Tibial nerve (tissue), 4 donors: Measurements from ENCODE around the gene SMIM9. TPM values are rescaled to one million over a fixed set of nuclear protein-coding genes. Genes with fewer than 3 reads are reported as not detected.

Source experiments
- DNase-seq, 2 donors: peaks; one replicate each; pipeline ENCODE4 v3.0.0-alpha.2; 2019; ENCODE audit warnings: low spot score in 2 of 2
- H3K27ac ChIP-seq, 4 donors: fragments of 200-600 bp; sonication (generic) in 3 of 4; one replicate each; pipeline ENCODE4 v1.5.1; 2017 to 2019; ENCODE audit warnings: mild to moderate bottlenecking in 1 of 4
- H3K27me3 ChIP-seq, 2 donors: fragments of 200-600 bp; sonication (generic) in 1 of 2; one replicate each; pipeline versions ENCODE4 v1.5.1 to v1.6.0; 2017 to 2019
- H3K36me3 ChIP-seq, 3 donors: fragments of 200-600 bp; sonication (generic); one replicate each; pipeline ENCODE4 v1.5.1; 2018 to 2019
- H3K4me1 ChIP-seq, 4 donors: fragments of 200-600 bp; sonication (generic) in 3 of 4; one replicate each; pipeline ENCODE4 v1.5.1; 2017 to 2019
- H3K4me3 ChIP-seq, 4 donors: fragments of 200-600 bp; sonication (generic) in 3 of 4; one replicate each; pipeline ENCODE4 v1.5.1; 2017 to 2019; ENCODE audit warnings: mild to moderate bottlenecking in 1 of 4, moderate library complexity in 1 of 4
- H3K9me3 ChIP-seq, 4 donors: fragments of 200-600 bp; sonication (generic) in 3 of 4; one replicate each; pipeline ENCODE4 v1.5.1; 2017 to 2019
- EP300 ChIP-seq, 2 donors: sonication (generic); formaldehyde crosslinking; IDR thresholded peaks; one replicate each; pipeline ENCODE4 v1.6.1; 2017; ENCODE audit warnings: antibody characterized with exemption in 2 of 2, mild to moderate bottlenecking in 1 of 2
- POLR2A ChIP-seq, 2 donors: fragments of 450-650 bp; IDR thresholded peaks; one replicate each; pipeline ENCODE4 v1.6.1; 2017; ENCODE audit warnings: antibody characterized with exemption in 2 of 2, mild to moderate bottlenecking in 2 of 2, moderate library complexity in 2 of 2
- WGBS, 2 donors: methylation state at CpG; one replicate each; pipeline ENCODE4 v1.1.5; 2018; 5-methylcytosine and 5-hydroxymethylcytosine counted together
- total RNA-seq, 4 donors: library from RNA; depleted of rRNA; stranded (reverse); fragments of >200 nt; gene quantifications; one replicate each; pipeline ENCODE4 v1.1.0, GENCODE V29; 2016
- TF ChIP-seq, protein P1 (sequence below), 5 experiments: fragments of 200-600 bp in 3 of 5; fragments of 450-650 bp in 2 of 5; sonication (generic) in 3 of 5; IDR thresholded peaks; one replicate each; pipeline ENCODE4 v1.5.1; 2016 to 2019; ENCODE audit warnings: antibody characterized with exemption in 5 of 5, mild to moderate bottlenecking in 3 of 5, moderate library complexity in 2 of 5

The SMIM9 gene
- total RNA-seq, 4 donors from 2014 or later = not detected

DNA sequence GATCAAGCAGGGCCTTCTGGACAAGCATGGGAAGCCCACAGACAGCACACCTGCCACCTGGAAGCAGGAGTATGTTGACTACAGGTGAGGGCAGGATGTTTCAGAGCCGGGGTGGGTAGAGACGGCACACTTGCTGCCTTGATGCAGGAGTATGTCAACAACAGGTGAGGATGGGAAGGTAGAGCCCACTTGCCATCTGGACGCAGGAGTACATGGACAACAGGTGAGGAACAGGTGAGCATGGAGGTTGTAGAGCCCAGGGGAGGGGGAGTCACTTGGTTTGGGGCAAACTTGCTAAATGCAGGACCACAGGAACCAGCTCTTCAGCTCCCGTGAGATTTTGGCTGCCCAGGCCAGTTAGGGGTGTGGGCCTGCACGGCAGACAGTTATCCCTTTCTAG lies 59.8 kb downstream of the SMIM9 start:
- Histone ChIP-seq H3K27me3 (no peaks in the 10 kb centered on the region), H3K36me3 (peaks cover 0 to 75% (median 0%) of the 10 kb centered on the region in 3 donors), H3K4me3 (no peak overlapping the region), H3K4me1 (no peaks in the 10 kb centered on the region), H3K9me3 (no peaks in the 10 kb centered on the region), H3K27ac (no peak overlapping the region)
- DNase-seq = no peak
- TF ChIP-seq, protein P1, sequence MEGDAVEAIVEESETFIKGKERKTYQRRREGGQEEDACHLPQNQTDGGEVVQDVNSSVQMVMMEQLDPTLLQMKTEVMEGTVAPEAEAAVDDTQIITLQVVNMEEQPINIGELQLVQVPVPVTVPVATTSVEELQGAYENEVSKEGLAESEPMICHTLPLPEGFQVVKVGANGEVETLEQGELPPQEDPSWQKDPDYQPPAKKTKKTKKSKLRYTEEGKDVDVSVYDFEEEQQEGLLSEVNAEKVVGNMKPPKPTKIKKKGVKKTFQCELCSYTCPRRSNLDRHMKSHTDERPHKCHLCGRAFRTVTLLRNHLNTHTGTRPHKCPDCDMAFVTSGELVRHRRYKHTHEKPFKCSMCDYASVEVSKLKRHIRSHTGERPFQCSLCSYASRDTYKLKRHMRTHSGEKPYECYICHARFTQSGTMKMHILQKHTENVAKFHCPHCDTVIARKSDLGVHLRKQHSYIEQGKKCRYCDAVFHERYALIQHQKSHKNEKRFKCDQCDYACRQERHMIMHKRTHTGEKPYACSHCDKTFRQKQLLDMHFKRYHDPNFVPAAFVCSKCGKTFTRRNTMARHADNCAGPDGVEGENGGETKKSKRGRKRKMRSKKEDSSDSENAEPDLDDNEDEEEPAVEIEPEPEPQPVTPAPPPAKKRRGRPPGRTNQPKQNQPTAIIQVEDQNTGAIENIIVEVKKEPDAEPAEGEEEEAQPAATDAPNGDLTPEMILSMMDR (IDR thresholded peaks at IDR 0.05) = no peak
- TF ChIP-seq EP300 (IDR thresholded peaks at IDR 0.05) = no peak
- no peak for TF ChIP-seq POLR2A (IDR thresholded peaks at IDR 0.05)
- WGBS, 2 donors = 83 to 91% methylated on average over 4 to 5 of the region's 5 CpGs

Other genes with a start within 250 kb of the SMIM9 start
- not detected for gene CTAG1A, start 249.5 kb downstream of the SMIM9 start, total RNA-seq
- not detected for gene CTAG1B, start 215.4 kb downstream of the SMIM9 start, total RNA-seq
- gene CTAG2, start 181.1 kb downstream of the SMIM9 start, total RNA-seq = not detected
- gene GAB3, start 83.6 kb downstream of the SMIM9 start, total RNA-seq = 1 to 10 TPM; 5.1 to 7.5 (median 5.8) TPM
- 10 to 100 TPM; 24.1 to 37.8 (median 29.4) TPM for gene DKC1, start 71.8 kb downstream of the SMIM9 start, total RNA-seq
- gene MPP1, start 29.2 kb downstream of the SMIM9 start, total RNA-seq = 10 to 100 TPM; 14.3 to 43.2 (median 17.0) TPM
- gene F8A1, start 51.7 kb upstream of the SMIM9 start, total RNA-seq = 10 to 100 TPM in 3 of 4 donors, 1 to 10 TPM in 1; 5.5 to 27.3 (median 13.6) TPM
- 10 to 100 TPM in 3 of 4 donors, 1 to 10 TPM in 1; 7.2 to 28.4 (median 14.6) TPM for gene F8, start 188.1 kb upstream of the SMIM9 start, total RNA-seq
- gene FUNDC2, start 192.2 kb upstream of the SMIM9 start, total RNA-seq = 10 to 100 TPM; 40.2 to 83.3 (median 59.8) TPM
- 10 to 100 TPM; 22.2 to 27.0 (median 23.7) TPM for gene CMC4, start 236.5 kb upstream of the SMIM9 start, total RNA-seq
- 1 to 10 TPM; 2.7 to 5.3 (median 2.8) TPM for gene MTCP1, start 236.5 kb upstream of the SMIM9 start, total RNA-seq
- gene BRCC3, start 236.8 kb upstream of the SMIM9 start, total RNA-seq = 10 to 100 TPM in 3 of 4 donors, 1 to 10 TPM in 1; 6.9 to 17.7 (median 11.5) TPM